K562 (cell line): ENCODE measurements around the gene SEPTIN6. TPM values are rescaled to one million over a fixed set of nuclear protein-coding genes. Genes with fewer than 3 reads are reported as not detected.

Source experiments
- ATAC-seq: fragments of 200-7000 bp; cut with Tn5 transposase; 3 replicates; pipeline ENCODE4 v1.9.1; 2020; ENCODE audit warnings: moderate library complexity
- BruUV-seq: library from RNA; stranded (reverse); fragments of 400-500 nt; replicated peaks from 2 replicates; lab custom pipeline; 2021; lab: Mats Ljungman, UMichigan
- CTCF ChIA-PET: fragments of 300-600 bp; formaldehyde crosslinking; extraction: SDS; loops from one replicate; lab custom pipeline; 2021; ENCODE audit warnings: low intra/inter-chr PET ratio; lab: Yijun Ruan, JAX
- POLR2A ChIA-PET: fragments of 300-600, 350-650 bp; sonication (Branson Sonifier 250); formaldehyde crosslinking; extraction: SDS; loops from one replicate; lab custom pipeline; 2021; ENCODE audit warnings: antibody characterized with exemption, inconsistent platforms; lab: Yijun Ruan, JAX
- DNase-seq, 4 experiments: peaks; one replicate each; pipeline versions ENCODE4 v3.0.0 to v3.0.0-alpha.2; 2011 to 2018; ENCODE audit warnings: low spot score in 3 of 4, mixed read lengths in 3 of 4; ENCODE audit errors: extremely low read depth in 1 of 4
- FAIRE-seq: peaks from 2 replicates; lab custom pipeline; 2011; peaks lifted over from hg19 to GRCh38; lab: Jason Lieb, UNC
- H2AFZ ChIP-seq: 2 replicates; pipeline ENCODE4 v1.6.0; 2011; ENCODE audit warnings: low read depth, low read length, control low read depth, inconsistent platforms
- H3K27ac ChIP-seq: fragments of 200-600 bp; 3 replicates; pipeline ENCODE4 v1.8.0; 2011; ENCODE audit warnings: low read depth, mild to moderate bottlenecking, control low read depth, inconsistent platforms, low read length, moderate library complexity, mixed read lengths; ENCODE audit errors: extremely low read depth
- H3K27me3 ChIP-seq, 2 experiments: fragments of 300-600 bp in 1 of 2; 2 replicates in 1 of 2; 3 replicates in 1 of 2; pipeline versions ENCODE4 v1.6.0 to v1.8.0; 2011; ENCODE audit warnings: inconsistent platforms in 2 of 2, low read length in 2 of 2, mild to moderate bottlenecking in 1 of 2, mixed read lengths in 1 of 2, moderate library complexity in 1 of 2; ENCODE audit not compliant: control insufficient read depth in 2 of 2, insufficient read depth in 2 of 2
- H3K36me3 ChIP-seq: fragments of 300-600 bp; 3 replicates; pipeline ENCODE4 v1.8.0; 2011; ENCODE audit warnings: mild to moderate bottlenecking, low read length, inconsistent platforms; ENCODE audit not compliant: control insufficient read depth, insufficient read depth
- H3K4me1 ChIP-seq, 2 experiments: fragments of 200-600 bp in 1 of 2; replicated peaks in 1 of 2; 2 replicates in 1 of 2; 3 replicates in 1 of 2; pipeline versions ENCODE4 v1.5.1 to v1.8.0; 2011; ENCODE audit warnings: inconsistent platforms in 2 of 2, low read length in 2 of 2, mild to moderate bottlenecking in 1 of 2, mixed read lengths in 1 of 2, moderate library complexity in 1 of 2; ENCODE audit not compliant: control insufficient read depth in 2 of 2, insufficient read depth in 2 of 2
- H3K4me2 ChIP-seq: 2 replicates; pipeline ENCODE4 v1.6.1; 2011; ENCODE audit warnings: low read length, control low read depth, inconsistent platforms, mixed read lengths; ENCODE audit not compliant: insufficient read depth
- H3K4me3 ChIP-seq: fragments of 200-600 bp; sonication (generic), shearing (Covaris generic); 2 replicates; pipeline ENCODE4 v1.5.1; 2016; ENCODE audit warnings: control low read depth, inconsistent platforms
- H3K79me2 ChIP-seq: fragments of 200-600 bp; 3 replicates; pipeline ENCODE4 v1.8.0; 2011; ENCODE audit warnings: low read length, inconsistent platforms; ENCODE audit not compliant: control insufficient read depth, insufficient read depth
- H3K9ac ChIP-seq, 2 experiments: 2 replicates each; pipeline versions ENCODE4 v1.6.0 to v1.6.1; 2011; ENCODE audit warnings: low read depth in 2 of 2, low read length in 2 of 2, control low read depth in 1 of 2, inconsistent platforms in 1 of 2, mild to moderate bottlenecking in 1 of 2, mixed read lengths in 1 of 2; ENCODE audit not compliant: insufficient read depth in 1 of 2
- H3K9me1 ChIP-seq: one replicate; pipeline ENCODE4 v1.6.0; 2011; ENCODE audit warnings: inconsistent platforms, mild to moderate bottlenecking, low read length, moderate library complexity; ENCODE audit not compliant: control insufficient read depth, insufficient read depth
- H3K9me3 ChIP-seq: replicated peaks from 2 replicates; pipeline ENCODE4 v1.5.1; 2011; ENCODE audit warnings: low read depth, low read length, inconsistent platforms; ENCODE audit not compliant: control insufficient read depth, insufficient read depth
- H4K20me1 ChIP-seq: replicated peaks from 2 replicates; pipeline ENCODE4 v1.6.1; 2011; ENCODE audit warnings: low read length, inconsistent platforms, mixed read lengths; ENCODE audit not compliant: control insufficient read depth, insufficient read depth
- CTBP1 ChIP-seq: fragments of 450-650 bp; IDR thresholded peaks from 2 replicates; pipeline ENCODE4 v1.6.1; 2016; ENCODE audit warnings: borderline replicate concordance
- EP400 ChIP-seq: fragments of 450-650 bp; IDR thresholded peaks from 2 replicates; pipeline ENCODE4 v1.6.1; 2017; ENCODE audit warnings: antibody characterized with exemption, mild to moderate bottlenecking, moderate library complexity
- ETS2 ChIP-seq: IDR thresholded peaks from 2 replicates; pipeline ENCODE4 v1.6.1; 2016; ENCODE audit warnings: borderline replicate concordance, missing genetic modification characterization, mild to moderate bottlenecking, moderate library complexity, missing compliant biosample characterization; ENCODE audit not compliant: poor library complexity, severe bottlenecking
- ETV1 ChIP-seq: fragments of 450-650 bp; conservative IDR thresholded peaks from 2 replicates; pipeline ENCODE4 v1.6.1; 2016; ENCODE audit warnings: missing genetic modification characterization, control low read depth, low read depth, missing compliant biosample characterization
- WHSC1 ChIP-seq: IDR thresholded peaks from one replicate; pipeline ENCODE4 v1.6.1; 2012; ENCODE audit warnings: low read length, control low read depth, inconsistent platforms
- ZNF146 ChIP-seq: IDR thresholded peaks from one replicate; pipeline ENCODE4 v1.6.1; 2018; ENCODE audit warnings: missing compliant biosample characterization; ENCODE audit not compliant: unreplicated experiment
- ZNF184 ChIP-seq: sonication (generic); formaldehyde crosslinking; IDR thresholded peaks from 2 replicates; pipeline ENCODE4 v1.5.0; 2020; ENCODE audit warnings: missing genetic modification reagents
- ZNF431 ChIP-seq: sonication (generic); formaldehyde crosslinking; IDR thresholded peaks from 2 replicates; pipeline ENCODE4 v1.8.0; 2022; ENCODE audit warnings: mild to moderate bottlenecking, missing genetic modification reagents
- WGBS: fragments of 100-300 bp; shearing (Covaris generic); methylation state at CpG from one replicate; pipeline ENCODE4 v1.1.6; 2016; ENCODE audit warnings: low coverage, mixed read lengths; ENCODE audit not compliant: insufficient coverage; ENCODE audit errors: missing lambda C conversion rate; 5-methylcytosine and 5-hydroxymethylcytosine counted together
- in situ Hi-C: fragments of 300-500 bp; cut with MboI; formaldehyde crosslinking; loops from 4 replicates; pipeline ENCODE4 v1.15.0; 2018; ENCODE audit warnings: inconsistent platforms, mixed read lengths
- intact Hi-C: fragments of 100-400 bp; cut with micrococcal nuclease; formaldehyde crosslinking; loops from 2 replicates; pipeline ENCODE4 v1.14.2; 2022
- polyA plus RNA-seq, 8 experiments: library from polyadenylated mRNA; depleted of rRNA in 4 of 8; stranded (reverse) in 5 of 8; unstranded in 3 of 8; fragments of >200 nt; fragmentation: Nextera tagmentation in 2 of 8; fragmentation: Illumina TruSeq in 1 of 8; extraction: Ambion mirVana in 2 of 8; extraction: Trizol in 1 of 8; gene quantifications; 2 replicates each; pipeline versions ENCODE4 v1.2.1 to v1.2.3, GENCODE V29; 2011 to 2014; ENCODE audit warnings: inconsistent platforms in 1 of 8, missing spikeins in 1 of 8
- total RNA-seq, 7 experiments: library from RNA; depleted of rRNA in 6 of 7; stranded (reverse); fragments of >200 nt in 6 of 7; fragmentation: Illumina TruSeq in 2 of 7; extraction: Trizol in 2 of 7; gene quantifications; 2 replicates each; pipeline versions ENCODE4 v1.2.1 to v1.2.3, GENCODE V29; 2011 to 2021; ENCODE audit warnings: low replicate concordance in 1 of 7

Gene SEPTIN6
- total and polyA plus RNA-seq, 9 of the 15 experiments (the other 6 are each of a cell fraction or from before 2014, with no cell fraction given) = 8.4 to 67.0 (median 37.8) TPM

GRCh38 chrX:119696251-119696890 is 3.4 kb upstream of the SEPTIN6 start:
- ATAC-seq = no peak
- H3K4me3 ChIP-seq = no peak overlapping the region
- no peak overlapping the region for H3K27ac ChIP-seq
- H3K9me1 ChIP-seq = no peaks in the 10 kb centered on the region
- no peak for TF ChIP-seq ETS2 (tag)
- TF ChIP-seq WHSC1 = no peak
- TF ChIP-seq ETV1 (tag) = no peak
- TF ChIP-seq ZNF184 = no peak
- TF ChIP-seq EP400 = no peak
- TF ChIP-seq ZNF146 (CRISPR knock-in tag) = no peak
- TF ChIP-seq ZNF431 (CRISPR knock-in tag) = no peak
- TF ChIP-seq CTBP1 = no peak
- TF ChIP-seq, all 486 proteins: peak for 0
- 57% methylated on average over 9 of the region's 9 CpGs for WGBS
- DNase-seq = no peak
- no peak overlapping the region for H2AFZ ChIP-seq
- no peaks in the 10 kb centered on the region for H3K36me3 ChIP-seq
- H3K27me3 ChIP-seq = no peaks in the 10 kb centered on the region
- H4K20me1 ChIP-seq = no peaks in the 10 kb centered on the region
- no peak overlapping the region for H3K4me2 ChIP-seq
- H3K9me3 ChIP-seq = no peaks in the 10 kb centered on the region
- FAIRE-seq = no peak
- intact Hi-C loops (loop anchor here (5.0 kb wide), 1 partner anchor 36 kb away; no protein-coding TSS in a partner anchor), in situ Hi-C loops (no loop called here)
- ChIA-PET CTCF (interaction anchor here (0.6 kb wide), 1 partner anchor 15 kb away, joined by 3 read pairs; no protein-coding TSS in a partner anchor), POLR2A (interaction anchor here (0.6 kb wide), 2 partner anchors 89 to 153 kb away, joined by 3 read pairs; no protein-coding TSS in a partner anchor)
- peaks cover 3 to 22% of the 10 kb centered on the region in 2 experiments; a peak in 3 of 5 replicates for H3K4me1 ChIP-seq
- H3K9ac ChIP-seq = no peak overlapping the region
- no TSS peak for BruUV-seq
- H3K79me2 ChIP-seq = peaks cover 15% of the 10 kb centered on the region
